Endothelial cell of umbilical vein (primary cell): ENCODE data around the gene GAB1. TPM values are rescaled to one million over a fixed set of nuclear protein-coding genes. Genes with fewer than 3 reads are reported as not detected.

Experiments
- BruUV-seq: library from RNA; stranded (reverse); fragments of 400-500 nt; replicated peaks from 2 replicates; lab custom pipeline; 2021; lab: Mats Ljungman, UMichigan
- CTCF ChIA-PET: fragments of 300-600, 350-600 bp; sonication (Branson Sonifier 250); formaldehyde crosslinking; loops from one replicate; lab custom pipeline; 2021; ENCODE audit warnings: antibody characterized with exemption, inconsistent platforms; lab: Charles Lee
- POLR2A ChIA-PET: fragments of 300-600, 350-600 bp; sonication (Branson Sonifier 250); formaldehyde crosslinking; loops from one replicate; lab custom pipeline; 2021; ENCODE audit warnings: antibody characterized with exemption, inconsistent platforms; lab: Charles Lee
- DNase-seq: peaks from one replicate; pipeline ENCODE4 v3.0.0-alpha.2; 2011; ENCODE audit warnings: low read depth, low spot score
- FAIRE-seq: peaks from 2 replicates; lab custom pipeline; 2011; peaks lifted over from hg19 to GRCh38; lab: Jason Lieb, UNC
- H2AFZ ChIP-seq: 2 replicates; pipeline ENCODE4 v1.6.0; 2012; ENCODE audit warnings: low read depth, low read length, control low read depth, inconsistent platforms
- H3K27ac ChIP-seq: 2 replicates; pipeline ENCODE4 v1.5.1; 2011; ENCODE audit warnings: low read depth, mild to moderate bottlenecking, control low read depth, low read length, moderate library complexity; ENCODE audit not compliant: insufficient read depth
- H3K27me3 ChIP-seq, 2 experiments: 2 replicates each; pipeline versions ENCODE4 v1.6.0 to v1.6.1; 2011; ENCODE audit warnings: low read length in 2 of 2, mixed read lengths in 1 of 2; ENCODE audit not compliant: control insufficient read depth in 2 of 2, insufficient read depth in 2 of 2
- H3K36me3 ChIP-seq, 2 experiments: 2 replicates in 1 of 2; 3 replicates in 1 of 2; pipeline ENCODE4 v1.5.1; 2011; ENCODE audit warnings: low read length in 2 of 2, mild to moderate bottlenecking in 1 of 2, moderate library complexity in 1 of 2; ENCODE audit not compliant: control insufficient read depth in 2 of 2, insufficient read depth in 2 of 2; ENCODE audit errors: extremely low read depth in 1 of 2
- H3K4me1 ChIP-seq: 3 replicates; pipeline ENCODE4 v1.5.1; 2011; ENCODE audit warnings: mild to moderate bottlenecking, low read length; ENCODE audit not compliant: control insufficient read depth, insufficient read depth; ENCODE audit errors: extremely low read depth
- H3K4me2 ChIP-seq: 2 replicates; pipeline ENCODE4 v1.6.1; 2011; ENCODE audit warnings: low read length, control low read depth, mixed read lengths; ENCODE audit not compliant: insufficient read depth
- H3K4me3 ChIP-seq, 3 experiments: fragments of 200-600 bp in 1 of 3; sonication (generic), shearing (Covaris generic) in 1 of 3; replicated peaks in 1 of 3; 2 replicates each; pipeline ENCODE4 v1.5.1; 2011 to 2016; ENCODE audit warnings: control low read depth in 3 of 3, low read length in 3 of 3, mild to moderate bottlenecking in 2 of 3, inconsistent platforms in 1 of 3, low read depth in 1 of 3, moderate library complexity in 1 of 3; ENCODE audit not compliant: insufficient read depth in 1 of 3
- H3K79me2 ChIP-seq: 2 replicates; pipeline ENCODE4 v1.6.0; 2012; ENCODE audit warnings: low read length, inconsistent platforms; ENCODE audit not compliant: control insufficient read depth, insufficient read depth
- H3K9ac ChIP-seq: replicated peaks from 2 replicates; pipeline ENCODE3; 2011; ENCODE audit warnings: low read length, control low read depth; ENCODE audit not compliant: insufficient read depth; ENCODE audit errors: extremely low read depth
- H3K9me1 ChIP-seq: replicated peaks from 3 replicates; pipeline ENCODE4 v1.6.0; 2011; ENCODE audit warnings: mild to moderate bottlenecking, low read length; ENCODE audit not compliant: control insufficient read depth, insufficient read depth; ENCODE audit errors: extremely low read depth
- H3K9me3 ChIP-seq: replicated peaks from 2 replicates; pipeline ENCODE4 v1.5.1; 2012; ENCODE audit warnings: low read length, inconsistent platforms; ENCODE audit not compliant: control insufficient read depth, insufficient read depth
- H4K20me1 ChIP-seq: replicated peaks from 2 replicates; pipeline ENCODE3; 2011; ENCODE audit warnings: mild to moderate bottlenecking, low read length; ENCODE audit not compliant: control insufficient read depth, insufficient read depth; ENCODE audit errors: extremely low read depth
- EZH2 ChIP-seq: IDR thresholded peaks from 2 replicates; pipeline ENCODE4 v1.6.1; 2012; ENCODE audit warnings: borderline replicate concordance, low read depth, mild to moderate bottlenecking, moderate library complexity, low read length, inconsistent platforms; ENCODE audit not compliant: severe bottlenecking
- FOS ChIP-seq: IDR thresholded peaks from 2 replicates; pipeline ENCODE4 v1.6.1; 2011; ENCODE audit warnings: mild to moderate bottlenecking, low read length, moderate library complexity, borderline replicate concordance; ENCODE audit not compliant: insufficient read depth
- JUN ChIP-seq: IDR thresholded peaks from 2 replicates; pipeline ENCODE4 v1.6.1; 2011; ENCODE audit warnings: borderline replicate concordance, low read depth; ENCODE audit not compliant: insufficient read length, insufficient read depth
- MYC ChIP-seq: IDR thresholded peaks from one replicate; pipeline ENCODE4 v1.6.1; 2011; ENCODE audit warnings: mild to moderate bottlenecking, low read depth, low read length
- POLR2AphosphoS5 ChIP-seq: IDR thresholded peaks from 2 replicates; pipeline ENCODE4 v1.6.1; 2012; ENCODE audit warnings: low read depth, mild to moderate bottlenecking, control low read depth, low read length, moderate library complexity; ENCODE audit not compliant: insufficient read depth
- dilution Hi-C: fragments of 300-500 bp; cut with MboI; formaldehyde crosslinking; loops from one replicate; pipeline ENCODE4 v1.15.0; 2019; ENCODE audit warnings: low sequenced_read_pairs; ENCODE audit not compliant: extremely low pct_ligation_motif_present
- intact Hi-C: fragments of 100-400 bp; cut with micrococcal nuclease; formaldehyde crosslinking; loops from one replicate; pipeline ENCODE4 v1.10.0; 2022
- polyA plus RNA-seq, 4 experiments: library from polyadenylated mRNA; depleted of rRNA in 3 of 4; stranded (reverse) in 3 of 4; unstranded in 1 of 4; fragments of >200 nt; gene quantifications; 2 replicates each; pipeline versions ENCODE4 v1.2.1 to v1.2.3, GENCODE V29; 2011 to 2012; ENCODE audit warnings: missing spikeins in 1 of 4
- total RNA-seq: library from RNA; stranded (reverse); gene quantifications from 2 replicates; pipeline ENCODE4 v1.2.3, GENCODE V29; 2021

Gene GAB1
- total and polyA plus RNA-seq, 2 donors (not counting 3 experiments of a cell fraction or from before 2014, with no cell fraction given) = 9.3 to 37.7 TPM

DNA sequence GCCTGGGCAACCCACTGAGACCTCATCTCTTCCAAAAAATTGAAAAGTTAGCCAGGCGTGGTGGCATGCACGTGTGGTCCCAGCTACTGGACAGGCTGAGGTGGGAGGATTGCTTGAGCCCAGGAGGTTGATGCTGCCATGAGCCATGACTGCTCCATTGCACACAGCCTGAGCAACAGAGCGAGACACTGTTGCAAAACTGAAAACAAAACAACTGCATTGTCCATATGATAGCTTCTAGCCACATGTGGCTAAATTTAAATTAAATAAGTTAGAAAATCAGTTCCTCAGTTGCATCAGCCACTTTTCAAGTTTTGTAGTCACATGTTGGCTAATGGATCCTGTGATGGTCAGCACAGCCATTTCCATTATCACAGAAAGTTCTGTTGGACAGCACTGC, 67.9 kb downstream of the GAB1 start:
- H3K36me3 ChIP-seq = no peaks in the 10 kb centered on the region
- peaks cover 37% of the 10 kb centered on the region for H3K4me1 ChIP-seq
- H3K4me3 ChIP-seq = no peak overlapping the region
- no peaks in the 10 kb centered on the region for H3K27me3 ChIP-seq
- ChIA-PET POLR2A (no interaction called here), CTCF (no interaction called here)
- no peak for DNase-seq
- no peaks in the 10 kb centered on the region for H3K79me2 ChIP-seq
- no peaks in the 10 kb centered on the region for H3K9me1 ChIP-seq
- no peak overlapping the region for H3K27ac ChIP-seq
- FAIRE-seq = no peak
- H3K9me3 ChIP-seq = no peaks in the 10 kb centered on the region
- dilution Hi-C loops = no loop called here
- BruUV-seq = no TSS peak
- H3K9ac ChIP-seq = no peak overlapping the region
- H4K20me1 ChIP-seq = peaks cover 2% of the 10 kb centered on the region
- intact Hi-C loops = no loop called here
- no peak overlapping the region for H2AFZ ChIP-seq
- no peak overlapping the region for H3K4me2 ChIP-seq
- TF ChIP-seq MYC = no peak
- no peak for TF ChIP-seq FOS
- no peak for TF ChIP-seq POLR2AphosphoS5
- TF ChIP-seq JUN = no peak

DNA sequence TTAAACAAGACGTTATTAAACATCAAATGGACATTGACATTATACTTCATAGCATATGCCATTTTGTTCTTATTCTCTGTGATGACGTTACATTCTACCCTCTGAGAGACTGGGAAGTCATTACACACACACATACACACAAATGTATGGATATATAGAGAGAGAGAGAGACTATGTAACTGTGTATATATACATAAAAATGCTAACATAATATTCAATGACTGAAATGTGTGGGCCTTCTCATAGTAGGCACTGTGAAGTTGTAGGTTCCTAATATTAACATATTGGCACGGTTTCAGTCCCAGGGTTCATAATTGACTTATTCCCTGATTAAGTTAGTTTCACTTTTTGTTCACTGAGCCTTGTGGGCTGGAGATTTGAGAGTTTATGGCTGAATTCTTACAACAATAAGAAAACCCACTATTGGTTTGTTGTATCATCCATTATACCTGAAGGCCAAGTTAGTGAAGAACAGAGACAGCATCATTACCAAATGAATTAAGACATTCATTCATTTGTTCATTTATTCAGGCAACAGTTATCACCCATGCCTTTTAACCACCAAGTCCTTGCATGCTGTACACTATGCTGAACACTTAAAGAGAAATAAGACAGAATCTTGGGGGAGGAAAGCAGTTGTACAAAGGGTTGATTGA, 68.5 kb downstream of the GAB1 start:
- no peak overlapping the region for H3K4me3 ChIP-seq
- H3K9me3 ChIP-seq = no peaks in the 10 kb centered on the region
- H3K36me3 ChIP-seq = no peaks in the 10 kb centered on the region
- TF ChIP-seq EZH2 = no peak
- no peaks in the 10 kb centered on the region for H3K79me2 ChIP-seq
- CTCF ChIA-PET = no interaction called here
- no TSS peak for BruUV-seq
- peaks cover 37% of the 10 kb centered on the region for H3K4me1 ChIP-seq
- dilution Hi-C loops (no loop called here), intact Hi-C loops (no loop called here)
- no peak overlapping the region for H3K27ac ChIP-seq
- H2AFZ ChIP-seq = no peak overlapping the region
- H4K20me1 ChIP-seq = peaks cover 2% of the 10 kb centered on the region
- DNase-seq (no peak), FAIRE-seq (no peak)
- POLR2A ChIA-PET = no interaction called here
- H3K9me1 ChIP-seq = no peaks in the 10 kb centered on the region
- no peaks in the 10 kb centered on the region for H3K27me3 ChIP-seq
- no peak overlapping the region for H3K4me2 ChIP-seq
- H3K9ac ChIP-seq = no peak overlapping the region
